ENCODE results near the gene NPIPA7.
"Not testable (repeated sequence)": the region's sequence is repeated elsewhere in the genome, so short reads cannot be mapped to it uniquely, and the experiment has no call there.

Gene NPIPA7

DNA sequence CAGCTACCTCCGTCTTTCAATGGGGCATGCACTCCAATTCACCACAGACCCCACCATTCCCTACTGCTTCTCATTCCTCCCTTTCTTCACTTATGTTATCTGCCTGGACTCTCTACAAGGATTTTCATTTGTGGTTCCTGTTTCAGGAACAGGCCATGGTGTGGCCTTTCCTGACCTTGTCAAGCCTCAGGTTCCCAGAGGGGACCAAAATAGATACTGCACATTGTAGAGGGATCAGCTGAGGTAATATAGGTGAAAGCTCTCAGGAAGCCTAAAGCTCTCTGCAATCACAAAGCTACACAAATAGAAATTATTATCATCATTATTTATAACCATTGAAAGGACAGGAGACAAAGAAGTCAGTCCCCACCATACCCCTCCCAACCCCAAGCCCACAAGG, 41.6 kb downstream of the NPIPA7 start:
- not testable (repeated sequence) for DNase-seq (ENCODE audit: low read depth)

DNA sequence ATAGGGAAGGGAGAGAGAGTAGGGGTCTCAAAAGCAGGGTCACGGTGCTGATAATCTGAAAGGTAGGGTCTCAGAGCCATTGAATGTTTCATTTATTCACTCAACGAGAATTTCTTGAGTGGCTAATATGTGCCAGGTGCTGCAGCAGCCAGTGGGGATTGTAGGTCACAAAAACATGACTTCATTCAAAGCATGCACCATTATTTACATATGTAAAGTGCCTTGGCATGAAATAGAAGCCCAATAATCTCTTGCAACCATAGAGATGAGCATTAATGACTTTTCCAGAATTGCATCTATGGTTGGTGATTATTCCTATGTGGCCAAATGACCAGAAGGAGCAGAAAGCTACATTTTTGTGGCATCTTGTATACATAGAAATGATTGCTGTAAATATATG, 46.2 kb downstream of the NPIPA7 start:
- DNase-seq (ENCODE audit: low read depth) = not testable (repeated sequence)

DNA sequence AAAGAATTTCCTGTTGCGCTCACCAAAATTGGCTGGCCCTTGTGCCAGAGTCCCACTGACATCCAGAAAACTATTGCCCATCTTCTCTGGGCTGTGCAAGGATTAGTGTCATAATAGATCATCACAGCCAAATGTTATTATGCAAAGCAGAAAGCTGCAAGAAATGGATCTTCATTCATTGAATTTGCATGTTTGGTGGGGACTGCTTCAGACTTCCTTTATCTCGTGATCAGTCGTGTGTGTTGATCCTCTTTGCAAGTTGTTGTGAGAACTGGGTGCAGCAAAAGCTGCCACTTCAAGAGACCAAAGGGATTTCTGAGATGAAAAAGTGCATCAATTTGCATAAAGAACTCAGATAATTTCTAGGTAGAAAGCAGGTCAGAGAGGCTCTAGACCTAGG, 52.2 kb downstream of the NPIPA7 start:
- not testable (repeated sequence) for DNase-seq (ENCODE audit: low read depth)

GRCh38 chr16:16434711-16435110, 55.8 kb downstream of the NPIPA7 start:
- not testable (repeated sequence) for DNase-seq (ENCODE audit: low read depth)

- DNase-seq (ENCODE audit: low read depth) = not testable (repeated sequence)
Measured at GRCh38 chr16:16441401-16441800, 62.5 kb downstream of the NPIPA7 start.
